ENCODE data around the gene KLF16. TPM values are rescaled to one million over a fixed set of nuclear protein-coding genes. Genes with fewer than 3 reads are reported as not detected.
A peak's percentile ranks its signal among the peaks of the same experiment; 100 is the strongest.

The KLF16 gene
- total and polyA plus RNA-seq, 2 experiments from 2014 or later = 8.9 to 20.2 TPM

DNA sequence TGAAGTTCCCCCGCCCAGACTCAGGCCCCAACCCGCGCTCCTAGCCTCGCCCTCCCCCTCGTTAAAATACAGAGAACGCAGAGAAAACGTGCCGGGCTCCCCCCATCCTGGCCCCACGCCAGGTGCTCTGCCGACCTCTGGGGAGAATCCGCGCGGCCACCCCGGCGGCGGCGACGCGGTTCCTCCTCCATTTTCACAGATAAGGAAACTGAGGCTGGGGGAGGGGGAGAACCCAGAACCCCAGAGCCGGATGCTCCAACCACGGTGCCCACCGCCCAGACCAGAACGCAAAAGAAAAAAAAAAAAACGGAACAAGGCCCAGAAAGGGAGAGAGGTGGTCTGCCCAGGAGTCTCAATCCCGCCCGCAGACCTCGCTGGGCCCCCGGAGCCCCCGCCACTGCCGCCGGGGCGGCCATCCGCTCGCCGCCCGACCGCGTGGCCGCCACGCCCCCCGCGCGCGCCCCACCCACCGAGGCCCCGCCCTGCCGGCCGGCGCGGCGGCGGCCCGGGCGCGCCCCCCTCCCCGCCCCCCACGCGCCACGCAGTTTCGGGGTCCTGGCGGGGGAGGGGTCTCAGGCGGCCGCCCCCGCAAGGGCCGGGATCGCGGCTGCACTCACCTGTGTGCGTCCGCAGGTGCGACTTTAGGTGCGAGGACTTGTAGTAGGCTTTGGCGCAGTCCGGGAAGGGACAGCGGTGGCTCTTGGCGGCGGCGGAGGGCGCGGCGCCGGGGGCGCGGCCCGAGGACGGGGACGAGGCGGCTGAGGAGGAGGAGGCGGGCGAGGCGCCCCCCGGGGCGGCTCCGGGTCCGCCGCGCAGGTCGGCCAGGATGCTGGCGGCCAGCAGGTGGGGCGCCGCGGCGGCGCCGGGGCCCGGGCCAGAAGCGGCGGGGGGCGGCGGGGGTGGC lies 703 bp downstream of the KLF16 start:
- no peak for ATAC-seq
- Histone ChIP-seq H3K27me3 (ENCODE audit: insufficient read depth) (peaks cover 16% of the 10 kb centered on the region), H3K27ac (ENCODE audit: low read depth) (no peak overlapping the region), H3F3A (replicated peaks; ENCODE audit: low read depth) (0 out of 2 replicates have a peak, but pooled peaks cover 4% of the 10 kb centered on the region), H3K36me3 (ENCODE audit: insufficient read depth) (no peaks in the 10 kb centered on the region), H3K4me2 (peak overlapping the region; percentile 98), H3K4me3 (peak overlapping the region; percentile 94), H3K4me1 (ENCODE audit: insufficient read depth) (peaks cover 46% of the 10 kb centered on the region), H3K9me2 (ENCODE audit: insufficient read depth) (no peaks in the 10 kb centered on the region), H4K20me1 (replicated peaks; ENCODE audit: insufficient read depth) (peaks cover 21% of the 10 kb centered on the region; the same call in 1 of the 2 replicates), H2AFZ (no peak overlapping the region), H3K79me2 (replicated peaks; ENCODE audit: insufficient read depth) (peaks cover 49% of the 10 kb centered on the region)
- 0 out of 2 replicates have a peak overlapping the region, but pooled peaks have one; percentile 74 for H3K27ac Mint-ChIP-seq
- peak overlapping the region; percentile 90 for H3K4me3 Mint-ChIP-seq
- DNase-seq (ENCODE audit: low spot score) = peak; percentile 72
- TF ChIP-seq JUNB (IDR thresholded peaks at IDR 0.05; ENCODE audit: unreplicated experiment) (no peak), POLR2AphosphoS5 (IDR thresholded peaks at IDR 0.05; ENCODE audit: low read depth) (no peak)
- no peaks in the 10 kb centered on the region for H3K9me3 Mint-ChIP-seq
- H3K36me3 Mint-ChIP-seq (ENCODE audit: low read depth) = no peaks in the 10 kb centered on the region; the same call in 2 of the 3 replicates
- H3K4me1 Mint-ChIP-seq = peaks cover 33% of the 10 kb centered on the region; the same call in 2 of the 3 replicates
- H3K27me3 Mint-ChIP-seq (ENCODE audit: insufficient read depth, low read depth, poor library complexity) = peaks cover 26% of the 10 kb centered on the region

DNA sequence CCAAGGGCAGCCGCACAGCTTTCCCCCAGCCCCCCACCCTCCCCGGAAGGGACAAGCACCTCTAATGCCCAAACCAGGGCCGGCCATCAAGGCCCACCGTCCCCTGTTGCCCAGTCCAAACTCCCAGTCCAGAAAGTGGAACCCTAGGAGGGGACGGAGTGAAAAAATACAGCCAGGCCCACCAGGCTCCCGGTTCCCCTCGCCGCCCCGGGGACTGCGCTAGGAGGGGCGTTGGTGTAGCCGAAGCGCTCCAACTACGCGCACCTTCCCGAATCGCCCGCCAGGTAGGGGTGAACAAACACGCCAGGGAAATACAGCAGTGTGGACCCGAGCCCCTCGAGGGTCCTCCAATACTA lies 1.3 kb downstream of the KLF16 start:
- H3K27me3 Mint-ChIP-seq (ENCODE audit: insufficient read depth, low read depth, poor library complexity) = peaks cover 24% of the 10 kb centered on the region
- H3K9me3 Mint-ChIP-seq = no peaks in the 10 kb centered on the region
- Histone ChIP-seq H3K9me2 (ENCODE audit: insufficient read depth) (no peaks in the 10 kb centered on the region), H3K4me2 (peak overlapping the region; percentile 98), H3K27me3 (ENCODE audit: insufficient read depth) (peaks cover 16% of the 10 kb centered on the region), H3K36me3 (ENCODE audit: insufficient read depth) (no peaks in the 10 kb centered on the region), H3K79me2 (replicated peaks; ENCODE audit: insufficient read depth) (peaks cover 51% of the 10 kb centered on the region), H2AFZ (no peak overlapping the region), H4K20me1 (replicated peaks; ENCODE audit: insufficient read depth) (peaks cover 21% of the 10 kb centered on the region; the same call in 1 of the 2 replicates), H3K4me3 (peak overlapping the region; percentile 94), H3F3A (replicated peaks; ENCODE audit: low read depth) (0 out of 2 replicates have a peak, but pooled peaks cover 4% of the 10 kb centered on the region), H3K4me1 (ENCODE audit: insufficient read depth) (peaks cover 48% of the 10 kb centered on the region), H3K27ac (ENCODE audit: low read depth) (no peak overlapping the region)
- H3K27ac Mint-ChIP-seq = no peak overlapping the region
- peak overlapping the region; percentile 90 for H3K4me3 Mint-ChIP-seq
- H3K4me1 Mint-ChIP-seq = peaks cover 34% of the 10 kb centered on the region; the same call in 2 of the 3 replicates
- DNase-seq (ENCODE audit: low spot score) (no peak), ATAC-seq (no peak)
- H3K36me3 Mint-ChIP-seq (ENCODE audit: low read depth) = no peaks in the 10 kb centered on the region; the same call in 2 of the 3 replicates
- no peak for TF ChIP-seq NANOG (IDR thresholded peaks at IDR 0.05; ENCODE audit: borderline replicate concordance)
- no peak for TF ChIP-seq CREB1 (CRISPR knock-in tag; IDR thresholded peaks at IDR 0.05; ENCODE audit: low read depth)
- TF ChIP-seq, protein P1, sequence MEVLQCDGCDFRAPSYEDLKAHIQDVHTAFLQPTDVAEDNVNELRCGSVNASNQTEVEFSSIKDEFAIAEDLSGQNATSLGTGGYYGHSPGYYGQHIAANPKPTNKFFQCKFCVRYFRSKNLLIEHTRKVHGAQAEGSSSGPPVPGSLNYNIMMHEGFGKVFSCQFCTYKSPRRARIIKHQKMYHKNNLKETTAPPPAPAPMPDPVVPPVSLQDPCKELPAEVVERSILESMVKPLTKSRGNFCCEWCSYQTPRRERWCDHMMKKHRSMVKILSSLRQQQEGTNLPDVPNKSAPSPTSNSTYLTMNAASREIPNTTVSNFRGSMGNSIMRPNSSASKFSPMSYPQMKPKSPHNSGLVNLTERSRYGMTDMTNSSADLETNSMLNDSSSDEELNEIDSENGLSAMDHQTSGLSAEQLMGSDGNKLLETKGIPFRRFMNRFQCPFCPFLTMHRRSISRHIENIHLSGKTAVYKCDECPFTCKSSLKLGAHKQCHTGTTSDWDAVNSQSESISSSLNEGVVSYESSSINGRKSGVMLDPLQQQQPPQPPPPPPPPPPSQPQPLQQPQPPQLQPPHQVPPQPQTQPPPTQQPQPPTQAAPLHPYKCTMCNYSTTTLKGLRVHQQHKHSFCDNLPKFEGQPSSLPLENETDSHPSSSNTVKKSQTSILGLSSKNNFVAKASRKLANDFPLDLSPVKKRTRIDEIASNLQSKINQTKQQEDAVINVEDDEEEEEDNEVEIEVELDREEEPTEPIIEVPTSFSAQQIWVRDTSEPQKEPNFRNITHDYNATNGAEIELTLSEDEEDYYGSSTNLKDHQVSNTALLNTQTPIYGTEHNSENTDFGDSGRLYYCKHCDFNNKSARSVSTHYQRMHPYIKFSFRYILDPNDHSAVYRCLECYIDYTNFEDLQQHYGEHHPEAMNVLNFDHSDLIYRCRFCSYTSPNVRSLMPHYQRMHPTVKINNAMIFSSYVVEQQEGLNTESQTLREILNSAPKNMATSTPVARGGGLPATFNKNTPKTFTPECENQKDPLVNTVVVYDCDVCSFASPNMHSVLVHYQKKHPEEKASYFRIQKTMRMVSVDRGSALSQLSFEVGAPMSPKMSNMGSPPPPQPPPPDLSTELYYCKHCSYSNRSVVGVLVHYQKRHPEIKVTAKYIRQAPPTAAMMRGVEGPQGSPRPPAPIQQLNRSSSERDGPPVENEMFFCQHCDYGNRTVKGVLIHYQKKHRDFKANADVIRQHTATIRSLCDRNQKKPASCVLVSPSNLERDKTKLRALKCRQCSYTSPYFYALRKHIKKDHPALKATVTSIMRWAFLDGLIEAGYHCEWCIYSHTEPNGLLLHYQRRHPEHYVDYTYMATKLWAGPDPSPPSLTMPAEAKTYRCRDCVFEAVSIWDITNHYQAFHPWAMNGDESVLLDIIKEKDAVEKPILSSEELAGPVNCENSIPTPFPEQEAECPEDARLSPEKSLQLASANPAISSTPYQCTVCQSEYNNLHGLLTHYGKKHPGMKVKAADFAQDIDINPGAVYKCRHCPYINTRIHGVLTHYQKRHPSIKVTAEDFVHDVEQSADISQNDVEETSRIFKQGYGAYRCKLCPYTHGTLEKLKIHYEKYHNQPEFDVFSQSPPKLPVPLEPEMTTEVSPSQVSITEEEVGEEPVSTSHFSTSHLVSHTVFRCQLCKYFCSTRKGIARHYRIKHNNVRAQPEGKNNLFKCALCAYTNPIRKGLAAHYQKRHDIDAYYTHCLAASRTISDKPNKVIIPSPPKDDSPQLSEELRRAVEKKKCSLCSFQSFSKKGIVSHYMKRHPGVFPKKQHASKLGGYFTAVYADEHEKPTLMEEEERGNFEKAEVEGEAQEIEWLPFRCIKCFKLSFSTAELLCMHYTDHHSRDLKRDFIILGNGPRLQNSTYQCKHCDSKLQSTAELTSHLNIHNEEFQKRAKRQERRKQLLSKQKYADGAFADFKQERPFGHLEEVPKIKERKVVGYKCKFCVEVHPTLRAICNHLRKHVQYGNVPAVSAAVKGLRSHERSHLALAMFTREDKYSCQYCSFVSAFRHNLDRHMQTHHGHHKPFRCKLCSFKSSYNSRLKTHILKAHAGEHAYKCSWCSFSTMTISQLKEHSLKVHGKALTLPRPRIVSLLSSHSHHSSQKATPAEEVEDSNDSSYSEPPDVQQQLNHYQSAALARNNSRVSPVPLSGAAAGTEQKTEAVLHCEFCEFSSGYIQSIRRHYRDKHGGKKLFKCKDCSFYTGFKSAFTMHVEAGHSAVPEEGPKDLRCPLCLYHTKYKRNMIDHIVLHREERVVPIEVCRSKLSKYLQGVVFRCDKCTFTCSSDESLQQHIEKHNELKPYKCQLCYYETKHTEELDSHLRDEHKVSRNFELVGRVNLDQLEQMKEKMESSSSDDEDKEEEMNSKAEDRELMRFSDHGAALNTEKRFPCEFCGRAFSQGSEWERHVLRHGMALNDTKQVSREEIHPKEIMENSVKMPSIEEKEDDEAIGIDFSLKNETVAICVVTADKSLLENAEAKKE (CRISPR knock-in tag; IDR thresholded peaks at IDR 0.05) = no peak
- TF ChIP-seq, protein P2, sequence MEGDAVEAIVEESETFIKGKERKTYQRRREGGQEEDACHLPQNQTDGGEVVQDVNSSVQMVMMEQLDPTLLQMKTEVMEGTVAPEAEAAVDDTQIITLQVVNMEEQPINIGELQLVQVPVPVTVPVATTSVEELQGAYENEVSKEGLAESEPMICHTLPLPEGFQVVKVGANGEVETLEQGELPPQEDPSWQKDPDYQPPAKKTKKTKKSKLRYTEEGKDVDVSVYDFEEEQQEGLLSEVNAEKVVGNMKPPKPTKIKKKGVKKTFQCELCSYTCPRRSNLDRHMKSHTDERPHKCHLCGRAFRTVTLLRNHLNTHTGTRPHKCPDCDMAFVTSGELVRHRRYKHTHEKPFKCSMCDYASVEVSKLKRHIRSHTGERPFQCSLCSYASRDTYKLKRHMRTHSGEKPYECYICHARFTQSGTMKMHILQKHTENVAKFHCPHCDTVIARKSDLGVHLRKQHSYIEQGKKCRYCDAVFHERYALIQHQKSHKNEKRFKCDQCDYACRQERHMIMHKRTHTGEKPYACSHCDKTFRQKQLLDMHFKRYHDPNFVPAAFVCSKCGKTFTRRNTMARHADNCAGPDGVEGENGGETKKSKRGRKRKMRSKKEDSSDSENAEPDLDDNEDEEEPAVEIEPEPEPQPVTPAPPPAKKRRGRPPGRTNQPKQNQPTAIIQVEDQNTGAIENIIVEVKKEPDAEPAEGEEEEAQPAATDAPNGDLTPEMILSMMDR (conservative IDR thresholded peaks at IDR 0.05; ENCODE audit: low read depth in 2 of 2) = no peak
- TF ChIP-seq, protein P3, sequence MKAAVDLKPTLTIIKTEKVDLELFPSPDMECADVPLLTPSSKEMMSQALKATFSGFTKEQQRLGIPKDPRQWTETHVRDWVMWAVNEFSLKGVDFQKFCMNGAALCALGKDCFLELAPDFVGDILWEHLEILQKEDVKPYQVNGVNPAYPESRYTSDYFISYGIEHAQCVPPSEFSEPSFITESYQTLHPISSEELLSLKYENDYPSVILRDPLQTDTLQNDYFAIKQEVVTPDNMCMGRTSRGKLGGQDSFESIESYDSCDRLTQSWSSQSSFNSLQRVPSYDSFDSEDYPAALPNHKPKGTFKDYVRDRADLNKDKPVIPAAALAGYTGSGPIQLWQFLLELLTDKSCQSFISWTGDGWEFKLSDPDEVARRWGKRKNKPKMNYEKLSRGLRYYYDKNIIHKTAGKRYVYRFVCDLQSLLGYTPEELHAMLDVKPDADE (IDR thresholded peaks at IDR 0.05) = no peak
- TF ChIP-seq ZNF114 (CRISPR knock-in tag; IDR thresholded peaks at IDR 0.05) = no peak
- TF ChIP-seq EZH2phosphoT487 (IDR thresholded peaks at IDR 0.05; ENCODE audit: unreplicated experiment) = no peak
- no peak for TF ChIP-seq EZH2 (IDR thresholded peaks at IDR 0.05; ENCODE audit: low read depth, unreplicated experiment)
- TF ChIP-seq POLR2AphosphoS5 (IDR thresholded peaks at IDR 0.05; ENCODE audit: low read depth) = no peak
- no peak for TF ChIP-seq ZNF331 (CRISPR knock-in tag; IDR thresholded peaks at IDR 0.05; ENCODE audit: low read depth)
- no peak for TF ChIP-seq JUNB (IDR thresholded peaks at IDR 0.05; ENCODE audit: unreplicated experiment)

Data from GM23338 (cell line).